Heart left ventricle (tissue), 13 donors: Measurements from ENCODE around the gene RAB41.

ENCODE experiments used
- CTCF ChIP-seq, 12 donors: fragments of 200-600 bp; sonication (generic) in 4 of 12; IDR thresholded peaks; one replicate each; pipeline versions ENCODE4 v1.5.0 to v1.8.0; 2018 to 2022; ENCODE audit warnings: antibody characterized with exemption in 12 of 12, mild to moderate bottlenecking in 5 of 12
- POLR2A ChIP-seq, 2 donors: fragments of 450-650 bp; IDR thresholded peaks; one replicate each; pipeline ENCODE4 v1.6.1; 2017; ENCODE audit warnings: antibody characterized with exemption in 2 of 2, mild to moderate bottlenecking in 2 of 2, moderate library complexity in 2 of 2
- donor health status: ischemic (EF 13 %, LVEDD 7.1; RV severe dilation, severe dysfunction).
- donor health status: DM: no; HTN: yes; CAD: no.
- donor health status: DM: no; HTN: no; CAD: no.
- donor health status: ischemic (EF 25% LVEDD 6.9; RV normal size, moderate dysfunction).
- donor health status: ischemic (EF 25% LVEDD 5.7; RV mildly dilated, moderate dysfunction).
- donor health status: ischemic (EF 35%, LVEDD 5.7; RV mildly dilated, moderate dysfunction).
- donor health status: nonischemic (EF 11% LVEDD 7.7; RV severe dilation, severe dysfunction).
- donor health status: DM: yes; HTN: yes; CAD: no.
- donor health status: PGD.
- donor health status: ischemic (EF 29% LVEDD 5.4; RV normal size, mild dysfunction).
- donor health status: nonischemic (EF 23%, LVEDD 6.1; RV moderate dilation, normal function).

- TF ChIP-seq POLR2A (IDR thresholded peaks at IDR 0.05) (no peak), CTCF (IDR thresholded peaks at IDR 0.05) (no peak)
Observed at GRCh38 chrX:70257423-70258288, 24.3 kb upstream of the RAB41 start.
